Heart left ventricle (tissue), 13 donors: Measurements from ENCODE around the gene USP13.

Experiments
- POLR2A ChIP-seq, 2 donors: fragments of 450-650 bp; IDR thresholded peaks; one replicate each; pipeline ENCODE4 v1.6.1; 2017; ENCODE audit warnings: antibody characterized with exemption in 2 of 2, mild to moderate bottlenecking in 2 of 2, moderate library complexity in 2 of 2
- TF ChIP-seq, protein P1 (sequence below), 12 donors: fragments of 200-600 bp; sonication (generic) in 4 of 12; IDR thresholded peaks; one replicate each; pipeline versions ENCODE4 v1.5.0 to v1.8.0; 2018 to 2022; ENCODE audit warnings: antibody characterized with exemption in 12 of 12, mild to moderate bottlenecking in 5 of 12
- donor health status: ischemic (EF 13 %, LVEDD 7.1; RV severe dilation, severe dysfunction).
- donor health status: DM: no; HTN: yes; CAD: no.
- donor health status: DM: no; HTN: no; CAD: no.
- donor health status: ischemic (EF 25% LVEDD 6.9; RV normal size, moderate dysfunction).
- donor health status: ischemic (EF 25% LVEDD 5.7; RV mildly dilated, moderate dysfunction).
- donor health status: ischemic (EF 35%, LVEDD 5.7; RV mildly dilated, moderate dysfunction).
- donor health status: nonischemic (EF 11% LVEDD 7.7; RV severe dilation, severe dysfunction).
- donor health status: DM: yes; HTN: yes; CAD: no.
- donor health status: PGD.
- donor health status: ischemic (EF 29% LVEDD 5.4; RV normal size, mild dysfunction).
- donor health status: nonischemic (EF 23%, LVEDD 6.1; RV moderate dilation, normal function).

DNA sequence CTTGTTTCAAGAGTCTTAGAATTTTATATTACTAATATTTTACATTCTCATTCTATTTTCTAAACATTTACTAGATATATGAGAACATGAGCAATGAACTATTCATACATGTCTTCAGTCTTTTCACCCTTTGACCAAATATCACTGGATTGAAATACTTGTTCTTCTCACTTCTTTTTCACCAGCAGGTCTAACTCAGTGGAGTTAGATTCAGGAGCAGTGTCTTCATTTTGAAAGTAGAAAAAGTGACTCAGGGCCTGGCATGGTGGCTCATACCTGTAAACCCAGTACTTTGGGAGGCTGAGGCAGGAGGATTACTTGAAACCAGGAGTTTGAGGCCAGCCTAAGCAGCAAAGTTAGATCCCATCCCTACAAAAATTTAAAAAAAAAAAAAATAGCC, 70.8 kb downstream of the USP13 start:
- TF ChIP-seq, protein P1, sequence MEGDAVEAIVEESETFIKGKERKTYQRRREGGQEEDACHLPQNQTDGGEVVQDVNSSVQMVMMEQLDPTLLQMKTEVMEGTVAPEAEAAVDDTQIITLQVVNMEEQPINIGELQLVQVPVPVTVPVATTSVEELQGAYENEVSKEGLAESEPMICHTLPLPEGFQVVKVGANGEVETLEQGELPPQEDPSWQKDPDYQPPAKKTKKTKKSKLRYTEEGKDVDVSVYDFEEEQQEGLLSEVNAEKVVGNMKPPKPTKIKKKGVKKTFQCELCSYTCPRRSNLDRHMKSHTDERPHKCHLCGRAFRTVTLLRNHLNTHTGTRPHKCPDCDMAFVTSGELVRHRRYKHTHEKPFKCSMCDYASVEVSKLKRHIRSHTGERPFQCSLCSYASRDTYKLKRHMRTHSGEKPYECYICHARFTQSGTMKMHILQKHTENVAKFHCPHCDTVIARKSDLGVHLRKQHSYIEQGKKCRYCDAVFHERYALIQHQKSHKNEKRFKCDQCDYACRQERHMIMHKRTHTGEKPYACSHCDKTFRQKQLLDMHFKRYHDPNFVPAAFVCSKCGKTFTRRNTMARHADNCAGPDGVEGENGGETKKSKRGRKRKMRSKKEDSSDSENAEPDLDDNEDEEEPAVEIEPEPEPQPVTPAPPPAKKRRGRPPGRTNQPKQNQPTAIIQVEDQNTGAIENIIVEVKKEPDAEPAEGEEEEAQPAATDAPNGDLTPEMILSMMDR (IDR thresholded peaks at IDR 0.05), result no peak
- no peak for TF ChIP-seq POLR2A (IDR thresholded peaks at IDR 0.05)
